Activated CD4-positive, CD25-positive, alpha-beta regulatory T cell treated with anti-CD3 and anti-CD28 coated beads, Interleukin-2, amount 50 U/mL, for 16 hours (primary cell): ENCODE data around the gene UBE3C.

Experiments
- DNase-seq: peaks from one replicate; pipeline ENCODE4 v3.0.0-alpha.2; 2020; ENCODE audit warnings: low read depth, low spot score

The UBE3C gene

GRCh38 chr7:157176771-157177170 lies 38.0 kb downstream of the UBE3C start:
- DNase-seq, result no peak

GRCh38 chr7:157177333-157177982 lies 38.7 kb downstream of the UBE3C start:
- no peak for DNase-seq

DNA sequence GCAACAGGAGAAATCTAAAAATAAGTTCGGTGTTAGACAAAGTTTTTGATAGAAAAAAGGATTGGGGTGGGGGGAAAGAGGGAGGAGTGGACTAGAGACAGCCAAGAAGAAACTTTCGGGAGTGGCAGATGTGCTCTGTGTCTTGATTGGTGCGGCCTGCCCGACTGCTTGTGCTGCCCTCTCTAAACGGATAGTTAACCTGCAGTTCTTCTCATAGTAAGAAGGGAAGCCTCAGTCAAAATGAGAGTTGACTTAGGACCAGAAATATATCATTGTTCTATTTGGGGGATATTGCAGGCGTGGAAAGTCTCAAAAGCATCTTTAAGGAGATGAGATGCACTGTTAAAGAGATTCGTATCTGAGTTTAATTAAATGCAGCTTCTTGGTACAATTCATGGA lies 39.3 kb downstream of the UBE3C start:
- no peak for DNase-seq

- no peak for DNase-seq
Measured at GRCh38 chr7:157183832-157184231, 45.1 kb downstream of the UBE3C start.

DNA sequence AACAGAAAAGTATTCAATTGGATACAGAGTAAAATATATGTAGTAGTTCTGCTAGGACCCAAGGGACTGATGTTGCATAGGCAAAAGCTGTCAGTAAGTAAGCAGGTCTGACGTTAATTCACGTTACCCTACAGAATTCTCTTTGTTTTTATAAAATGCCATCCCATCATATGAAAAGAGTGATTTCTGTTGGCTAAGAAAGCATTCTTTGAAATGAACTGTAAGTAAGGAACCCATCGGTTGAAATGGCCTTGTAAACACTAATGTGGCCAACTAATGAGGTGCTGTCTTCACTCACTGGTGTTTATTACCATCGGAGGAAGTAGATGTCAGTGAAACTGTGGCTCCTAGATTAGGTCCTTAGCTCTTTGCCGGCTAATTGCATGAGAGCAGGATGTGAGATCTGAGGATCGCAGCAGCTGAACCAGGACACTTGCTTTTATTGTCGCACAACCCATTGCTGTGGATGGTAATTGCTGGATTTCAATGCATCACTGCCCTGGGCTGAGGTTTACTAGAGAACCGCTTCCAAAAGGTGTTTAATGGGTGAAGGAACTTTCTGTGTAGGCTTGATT lies 49.5 kb downstream of the UBE3C start:
- DNase-seq, result no peak

DNA sequence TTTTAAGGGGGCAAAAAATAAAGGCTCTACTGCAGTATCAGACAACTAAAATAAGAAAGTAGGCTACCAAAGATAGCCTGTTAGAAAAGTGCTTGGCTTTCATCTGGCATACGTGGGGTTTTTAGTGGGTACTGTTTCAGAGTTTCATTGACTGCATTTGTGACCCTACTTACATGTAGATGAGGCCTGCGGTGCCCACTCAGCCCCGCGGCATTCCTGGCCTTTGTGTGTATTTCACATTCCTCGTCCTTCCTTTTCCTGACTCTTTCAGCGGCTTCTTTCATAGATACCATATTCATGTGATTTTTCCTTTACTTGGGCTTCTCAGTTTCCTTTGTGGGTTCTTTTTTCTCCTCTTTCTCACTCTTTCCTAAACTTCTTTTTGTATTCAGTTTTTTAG lies 50.7 kb downstream of the UBE3C start:
- DNase-seq, result no peak

GRCh38 chr7:157192861-157193260 lies 54.1 kb downstream of the UBE3C start:
- DNase-seq, result no peak

GRCh38 chr7:157193274-157193673 lies 54.5 kb downstream of the UBE3C start:
- no peak for DNase-seq

DNA sequence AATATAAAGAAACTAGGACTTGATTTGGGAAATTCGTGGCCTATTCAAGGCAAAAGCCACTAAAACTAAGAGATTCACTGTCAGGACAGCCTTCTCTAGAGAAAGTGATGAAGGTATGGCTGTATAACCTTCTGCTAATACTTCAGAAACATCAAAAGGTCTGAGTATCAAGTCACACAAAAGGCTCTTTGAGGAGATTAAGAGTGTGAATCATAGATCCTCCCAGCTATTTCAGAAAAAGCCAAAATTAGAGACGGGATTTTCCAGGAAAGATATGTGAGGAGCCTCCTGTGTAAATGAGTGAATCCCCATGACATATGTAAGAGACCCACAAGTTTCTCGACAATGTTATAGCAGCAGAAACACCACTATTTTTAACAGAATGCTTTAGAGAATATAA lies 56.2 kb downstream of the UBE3C start:
- no peak for DNase-seq

GRCh38 chr7:157195868-157196267 lies 57.1 kb downstream of the UBE3C start:
- DNase-seq, result no peak

GRCh38 chr7:157204134-157204533 lies 65.4 kb downstream of the UBE3C start:
- DNase-seq, result no peak

- DNase-seq, result no peak
Measured at GRCh38 chr7:157205438-157205837, 66.7 kb downstream of the UBE3C start.

- DNase-seq, result no peak
Measured at GRCh38 chr7:157208571-157209413, 70.1 kb downstream of the UBE3C start.

GRCh38 chr7:157210682-157211081 lies 72.0 kb downstream of the UBE3C start:
- DNase-seq, result no peak

- no peak for DNase-seq
Measured at GRCh38 chr7:157211690-157212089, 73.0 kb downstream of the UBE3C start.

GRCh38 chr7:157219154-157219553 lies 80.4 kb downstream of the UBE3C start:
- no peak for DNase-seq

DNA sequence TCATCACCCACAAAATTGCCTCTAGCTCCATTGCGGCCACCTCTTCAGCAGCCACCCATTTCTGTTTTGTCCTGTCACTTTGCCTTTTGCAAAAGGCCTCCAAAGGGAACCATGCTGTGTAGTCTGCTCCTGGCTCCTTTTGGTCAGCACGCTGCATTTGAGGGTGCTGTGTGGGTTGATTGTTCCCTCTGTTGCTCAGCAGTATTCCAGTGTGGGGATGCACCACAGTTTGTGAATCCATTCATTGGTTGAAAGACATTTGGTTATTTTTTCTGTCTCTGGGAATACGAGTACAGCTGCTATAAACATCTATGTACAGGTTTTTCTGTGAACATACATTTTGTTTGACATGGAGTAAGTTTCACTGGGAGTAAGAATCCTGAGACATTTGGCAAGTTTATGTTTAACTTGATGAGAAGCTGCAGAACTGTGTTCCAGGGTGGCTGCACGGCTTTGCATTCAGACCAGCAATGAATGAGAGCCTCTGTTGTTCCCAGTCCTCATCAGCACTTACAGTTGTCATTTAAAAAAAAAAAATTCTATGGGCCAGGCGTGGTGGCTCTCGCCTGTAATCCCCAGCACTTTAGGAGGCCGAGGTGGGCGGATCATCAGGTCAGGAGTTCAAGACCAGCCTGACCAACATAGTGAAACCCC lies 82.3 kb downstream of the UBE3C start:
- no peak for DNase-seq

GRCh38 chr7:157222687-157223086 lies 84.0 kb downstream of the UBE3C start:
- no peak for DNase-seq

GRCh38 chr7:157224627-157225026 lies 85.9 kb downstream of the UBE3C start:
- DNase-seq, result no peak

- no peak for DNase-seq
Measured at GRCh38 chr7:157228864-157229422, 90.2 kb downstream of the UBE3C start.

GRCh38 chr7:157233677-157234076 lies 95.0 kb downstream of the UBE3C start:
- DNase-seq, result no peak

DNA sequence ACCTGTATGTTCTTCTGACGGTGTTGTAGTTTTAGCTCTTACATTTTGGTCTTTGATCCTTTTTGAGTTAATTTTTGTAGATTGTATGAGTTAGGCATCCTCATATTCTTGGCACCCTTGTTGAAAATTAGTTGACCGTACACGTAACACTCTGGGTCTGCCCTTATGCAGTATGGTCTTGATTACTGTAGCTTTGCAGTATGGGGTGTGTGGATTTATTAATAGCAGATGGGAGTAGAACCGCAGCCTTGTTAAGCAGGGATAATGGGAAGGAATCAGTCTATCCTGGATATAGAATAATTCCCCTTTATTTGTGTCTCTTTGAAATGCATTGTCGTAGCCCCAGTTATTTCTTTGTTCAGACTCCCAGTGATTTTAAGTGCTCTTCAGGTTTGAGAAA lies 95.5 kb downstream of the UBE3C start:
- no peak for DNase-seq
